ENCODE results near the gene TBX1.

Gene TBX1

DNA sequence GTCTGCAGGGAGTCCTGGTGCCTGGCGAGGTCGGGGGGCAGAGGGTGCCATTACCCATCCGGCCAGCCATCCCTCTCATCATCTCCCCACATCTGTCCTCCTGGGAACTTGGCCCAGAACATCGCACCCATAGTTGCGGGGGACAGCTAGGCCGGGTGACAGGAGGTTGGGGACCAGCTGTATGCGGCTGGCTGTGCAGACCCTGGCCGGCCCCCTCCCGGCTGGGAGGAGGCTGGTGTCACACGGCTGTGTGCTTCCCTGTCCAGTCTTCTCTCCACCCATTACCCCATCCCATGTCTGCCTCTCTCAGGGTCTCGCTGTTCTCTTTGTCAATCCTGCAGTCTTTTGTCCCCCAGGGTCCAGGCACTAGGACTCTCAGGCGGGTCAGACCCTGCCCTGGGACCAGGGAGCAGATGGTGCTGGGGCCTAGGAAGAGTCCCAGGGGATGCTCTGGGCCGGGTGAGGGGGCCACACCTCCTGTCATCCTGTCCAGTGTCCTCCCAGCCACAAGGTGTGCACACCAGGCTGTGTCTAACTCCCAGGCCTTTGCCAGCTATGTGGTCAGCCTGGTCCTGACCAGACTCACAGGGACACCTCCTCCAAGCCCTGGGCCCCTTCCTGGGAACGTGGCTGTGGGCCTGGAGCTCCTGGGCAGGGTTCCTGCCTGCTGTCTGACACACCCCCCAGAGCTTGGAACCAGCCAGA is 6.4 kb upstream of the TBX1 start:
- no peak for DNase-seq (ENCODE audit: low spot score)

DNA sequence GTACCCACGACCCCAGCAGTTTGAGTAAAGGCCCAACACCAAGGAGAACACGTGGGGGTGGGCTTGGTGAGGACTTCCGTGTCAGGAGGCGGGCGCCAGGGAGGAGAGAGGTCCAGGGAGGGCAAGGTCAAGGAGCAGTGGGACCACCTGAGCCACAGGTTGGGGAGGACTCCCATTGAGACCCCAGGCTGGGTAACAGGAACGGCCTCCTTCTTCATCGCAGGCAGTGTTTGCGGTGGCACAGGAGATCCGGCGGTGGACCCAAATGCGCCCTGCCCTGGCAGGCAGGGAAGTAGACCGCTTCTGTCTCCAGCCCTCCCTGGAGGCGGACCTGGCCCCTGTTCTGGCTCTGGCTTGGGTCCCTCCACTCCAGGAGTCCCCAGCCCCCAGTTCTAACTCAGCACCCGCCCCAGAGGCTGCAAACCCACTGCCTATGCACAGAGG is 5.9 kb upstream of the TBX1 start:
- no peak for DNase-seq (ENCODE audit: low spot score)

DNA sequence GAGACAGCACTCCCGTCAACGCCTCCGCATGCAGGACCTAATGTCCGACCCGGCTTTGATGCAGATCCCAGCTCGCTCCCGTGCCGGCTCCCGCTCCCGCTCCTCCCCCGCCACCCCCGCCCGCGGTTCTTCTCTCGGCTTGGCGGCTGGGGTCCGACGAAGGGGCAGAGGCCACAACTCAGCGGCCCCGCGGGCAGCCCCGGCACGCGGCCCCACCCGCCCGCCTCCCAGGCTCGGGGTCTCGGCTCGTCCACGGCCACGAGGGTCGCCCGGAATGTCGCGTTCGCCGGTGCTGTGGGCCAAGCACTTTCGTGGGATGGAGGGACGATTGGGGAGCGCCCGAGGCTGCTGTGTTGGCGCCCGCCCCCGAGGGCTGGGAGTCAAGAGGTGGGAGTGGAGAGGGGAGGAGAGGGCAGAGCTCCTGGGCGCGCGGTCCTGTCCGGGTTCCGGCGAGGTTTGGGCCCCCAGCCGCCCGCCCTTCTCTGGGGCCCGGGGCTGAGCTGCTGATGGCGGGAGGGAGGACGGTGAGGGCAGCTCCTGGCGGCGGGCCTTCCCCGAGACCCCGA is 5.3 kb upstream of the TBX1 start:
- no peak for DNase-seq (ENCODE audit: low spot score)

DNA sequence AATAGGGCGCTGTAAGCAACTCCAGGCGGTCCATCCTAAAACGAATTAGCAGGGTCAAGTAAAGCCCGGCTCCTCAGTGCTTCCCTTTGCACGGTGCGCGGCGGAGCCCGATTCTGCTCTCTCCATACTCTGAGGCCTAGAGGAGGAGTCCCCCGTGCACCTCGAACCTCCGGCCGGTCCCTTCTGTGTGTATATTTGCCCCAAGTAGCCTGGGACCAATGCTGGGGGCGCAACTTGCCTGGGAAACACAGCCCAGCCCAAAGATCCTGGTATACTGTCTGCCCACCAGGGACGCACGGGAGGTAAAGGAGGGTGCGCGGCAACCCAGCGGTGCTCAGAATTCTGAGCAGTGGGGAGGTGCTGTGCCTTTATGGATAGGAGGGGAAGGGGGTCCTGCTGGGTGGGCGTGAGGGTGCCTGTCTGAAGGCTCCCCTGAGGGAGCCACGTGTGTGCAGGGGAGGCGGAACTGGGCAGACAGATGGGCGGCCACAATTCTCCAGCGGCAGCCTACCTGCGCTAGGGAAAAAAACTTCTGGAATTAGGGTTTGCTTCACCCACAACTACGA is 4.8 kb upstream of the TBX1 start:
- DNase-seq (ENCODE audit: low spot score): no peak

DNA sequence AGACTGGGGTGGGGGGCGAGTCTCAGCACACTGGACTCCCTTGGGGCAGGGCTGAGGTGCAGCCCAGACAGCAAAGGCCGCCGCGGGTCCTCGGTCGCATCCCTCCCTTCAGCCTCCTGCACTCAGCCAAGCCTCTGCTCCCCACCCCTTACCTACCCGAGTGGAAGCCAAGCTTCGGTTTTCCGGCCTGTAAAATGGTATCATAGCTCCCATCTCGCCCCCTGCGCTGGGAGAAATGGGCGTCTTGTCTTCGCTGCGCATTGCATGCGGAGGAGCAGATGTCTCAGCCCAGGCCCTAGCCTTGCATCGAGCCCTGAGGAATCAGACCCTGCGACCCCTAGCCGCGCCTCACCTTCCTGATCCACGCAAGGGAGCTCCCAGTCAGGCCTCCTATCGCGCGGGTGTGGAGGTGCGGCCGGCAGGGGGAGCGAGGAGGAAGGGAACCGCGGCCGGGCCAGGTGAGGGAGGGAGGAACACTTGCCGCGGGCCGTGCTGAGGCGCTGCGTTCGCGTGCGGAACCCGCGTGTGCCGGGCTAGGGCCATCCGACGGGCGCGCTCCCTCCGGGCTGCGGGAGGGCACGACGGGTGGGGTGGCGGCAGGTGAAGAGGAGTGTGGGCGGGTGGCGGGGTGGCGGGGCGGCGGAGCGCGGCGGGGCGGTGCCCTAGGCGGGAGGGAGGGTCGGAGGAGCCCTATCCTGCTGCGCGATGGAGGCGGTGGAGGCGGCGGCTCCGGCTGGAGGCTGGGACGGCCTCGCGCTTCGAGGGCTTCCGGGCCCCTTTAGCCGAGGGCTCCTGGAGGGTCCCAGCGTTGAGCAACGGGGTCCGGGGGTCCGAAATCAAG is 4.1 kb upstream of the TBX1 start:
- peak; percentile 13 for DNase-seq (ENCODE audit: low spot score)

DNA sequence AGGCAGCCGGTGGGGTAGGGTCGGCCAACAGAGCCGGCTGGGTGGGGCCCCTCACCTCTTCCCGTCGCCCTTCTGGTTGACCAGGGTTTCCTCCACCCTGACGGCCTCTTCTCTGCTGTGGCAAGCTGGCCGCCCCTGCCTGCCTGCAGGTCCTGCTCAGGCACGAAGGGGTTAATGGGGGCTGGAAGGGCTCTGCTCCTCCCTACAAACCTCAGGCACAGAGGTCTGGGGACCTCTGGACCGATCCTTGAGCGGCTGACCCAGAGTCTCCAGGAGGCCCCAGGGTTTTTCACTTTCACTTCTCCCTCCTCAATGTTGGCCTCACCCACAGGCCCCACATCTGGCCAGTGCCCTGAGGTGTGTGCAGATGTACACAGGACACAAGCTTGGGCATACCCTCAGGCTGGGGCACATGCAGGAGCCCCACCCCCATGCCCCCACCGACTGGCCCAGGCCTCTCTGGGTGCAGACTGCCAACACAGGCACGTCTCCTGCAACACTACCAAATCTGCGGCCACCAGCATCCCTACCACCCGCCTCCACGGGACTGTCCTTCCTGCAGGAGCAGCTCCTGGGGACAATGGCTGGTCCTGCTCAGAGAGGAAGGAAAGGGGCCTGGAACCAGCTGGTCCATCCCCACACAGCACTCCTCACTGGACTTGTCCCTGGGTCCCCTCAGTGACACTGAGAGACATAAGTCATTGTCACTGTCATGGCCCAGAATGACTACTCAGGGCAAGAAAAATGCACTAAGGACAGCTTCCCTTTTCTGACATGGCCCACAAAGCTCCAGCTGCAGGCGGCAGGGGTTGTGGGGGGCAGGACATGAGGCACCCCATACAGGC is 3.2 kb upstream of the TBX1 start:
- DNase-seq (ENCODE audit: low spot score): no peak

DNA sequence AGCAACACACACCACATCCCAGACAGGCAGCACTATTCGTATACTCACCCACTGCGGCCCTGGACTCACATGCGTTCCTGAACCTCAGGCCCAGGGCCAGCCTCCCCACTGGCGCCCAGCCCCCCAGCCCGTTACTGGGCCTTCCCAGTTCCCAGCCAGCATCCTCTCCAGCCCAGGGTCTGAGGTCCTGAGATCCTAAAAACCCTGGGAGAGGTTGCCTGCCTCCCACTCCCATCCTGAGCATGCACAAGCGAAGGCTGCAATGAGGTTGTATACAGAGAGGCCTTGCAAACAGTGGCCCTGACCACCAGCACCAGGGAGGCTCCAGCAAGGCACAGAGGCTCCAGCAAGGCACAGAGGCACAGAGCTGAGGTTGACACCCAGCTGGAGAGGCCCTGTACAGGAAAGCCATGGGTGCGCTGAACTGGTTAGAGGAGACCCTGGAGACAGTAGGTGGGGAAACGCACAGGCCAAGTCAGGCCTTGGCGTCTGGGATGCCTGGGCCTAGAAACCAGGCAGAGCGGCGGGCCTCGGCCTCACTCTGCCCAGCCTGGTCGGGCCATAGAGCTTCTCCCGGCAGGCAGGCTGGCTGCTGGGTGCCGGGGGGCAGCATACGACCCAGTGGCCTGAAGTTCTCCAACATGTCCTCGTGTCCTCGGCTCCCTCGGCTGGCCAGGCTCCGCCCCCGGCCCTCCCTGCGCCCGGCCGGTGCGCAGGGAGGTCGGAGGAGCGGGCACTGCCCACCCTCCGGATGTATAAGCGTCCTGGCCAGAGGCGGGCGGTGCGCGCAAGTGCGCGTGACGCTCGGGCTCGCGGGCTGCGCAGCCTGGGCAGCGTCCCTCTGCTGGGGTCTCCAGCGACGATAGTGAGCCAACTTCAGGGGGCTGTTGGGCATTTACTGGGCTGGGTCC is 2.3 kb upstream of the TBX1 start:
- DNase-seq (ENCODE audit: low spot score): no peak

DNA sequence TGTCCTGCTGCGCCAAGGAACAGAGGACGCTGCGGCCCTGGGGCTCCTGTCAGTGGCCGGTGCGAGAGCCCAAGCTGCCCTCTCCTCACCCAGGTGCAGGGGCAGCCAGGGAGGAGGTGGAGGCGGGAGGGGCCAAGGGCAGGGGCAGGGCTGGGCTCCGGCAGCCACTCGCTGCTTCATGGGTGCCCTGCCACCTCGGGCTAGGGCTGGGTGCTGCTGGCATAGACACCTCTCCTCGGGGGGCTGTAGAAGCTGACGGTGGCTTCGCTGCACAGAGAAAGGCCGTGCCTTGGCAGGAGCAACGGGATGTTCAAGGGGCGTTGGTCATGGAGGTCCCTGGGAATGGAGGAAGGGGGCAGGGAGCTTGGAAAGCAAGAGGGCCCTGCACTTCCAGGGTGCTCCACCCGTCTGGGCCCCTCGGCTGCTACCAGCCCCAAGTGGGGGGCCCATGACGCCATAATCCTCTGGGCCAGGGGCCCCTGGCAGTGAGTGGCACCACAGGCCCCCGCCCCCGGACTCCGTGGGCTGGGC is 1.6 kb upstream of the TBX1 start:
- DNase-seq (ENCODE audit: low spot score): no peak

DNA sequence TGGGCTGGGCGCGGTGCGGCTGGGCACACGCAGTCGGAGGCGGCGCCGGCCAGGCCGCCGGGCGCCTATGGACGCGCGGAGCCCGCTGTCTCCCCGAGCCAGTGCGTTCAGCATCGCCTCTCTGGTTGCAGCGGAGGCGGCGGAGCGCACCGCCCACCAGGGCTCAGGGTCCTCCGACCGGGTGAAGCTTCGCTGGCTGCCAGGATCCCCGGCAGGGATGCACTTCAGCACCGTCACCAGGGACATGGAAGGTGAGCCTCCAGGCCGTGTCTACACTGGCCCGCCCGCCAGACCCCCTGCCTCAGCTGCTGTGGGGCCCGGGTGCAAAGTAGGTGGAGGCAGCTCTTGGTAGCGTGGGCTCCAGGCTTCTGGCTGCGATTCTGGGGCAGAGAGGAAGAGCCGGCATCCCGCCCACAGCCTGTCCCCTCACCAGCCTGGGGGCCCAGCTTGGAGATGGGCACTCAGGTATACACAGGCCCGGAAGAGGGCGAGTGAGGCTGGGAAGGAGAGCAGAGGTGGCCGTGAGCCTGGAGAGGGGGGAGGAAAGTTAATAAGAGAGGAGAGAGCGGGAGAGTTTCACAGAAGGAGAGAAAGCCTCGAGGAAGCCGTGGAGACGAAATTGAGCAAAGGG is 1.0 kb upstream of the TBX1 start:
- DNase-seq (ENCODE audit: low spot score): no peak

DNA sequence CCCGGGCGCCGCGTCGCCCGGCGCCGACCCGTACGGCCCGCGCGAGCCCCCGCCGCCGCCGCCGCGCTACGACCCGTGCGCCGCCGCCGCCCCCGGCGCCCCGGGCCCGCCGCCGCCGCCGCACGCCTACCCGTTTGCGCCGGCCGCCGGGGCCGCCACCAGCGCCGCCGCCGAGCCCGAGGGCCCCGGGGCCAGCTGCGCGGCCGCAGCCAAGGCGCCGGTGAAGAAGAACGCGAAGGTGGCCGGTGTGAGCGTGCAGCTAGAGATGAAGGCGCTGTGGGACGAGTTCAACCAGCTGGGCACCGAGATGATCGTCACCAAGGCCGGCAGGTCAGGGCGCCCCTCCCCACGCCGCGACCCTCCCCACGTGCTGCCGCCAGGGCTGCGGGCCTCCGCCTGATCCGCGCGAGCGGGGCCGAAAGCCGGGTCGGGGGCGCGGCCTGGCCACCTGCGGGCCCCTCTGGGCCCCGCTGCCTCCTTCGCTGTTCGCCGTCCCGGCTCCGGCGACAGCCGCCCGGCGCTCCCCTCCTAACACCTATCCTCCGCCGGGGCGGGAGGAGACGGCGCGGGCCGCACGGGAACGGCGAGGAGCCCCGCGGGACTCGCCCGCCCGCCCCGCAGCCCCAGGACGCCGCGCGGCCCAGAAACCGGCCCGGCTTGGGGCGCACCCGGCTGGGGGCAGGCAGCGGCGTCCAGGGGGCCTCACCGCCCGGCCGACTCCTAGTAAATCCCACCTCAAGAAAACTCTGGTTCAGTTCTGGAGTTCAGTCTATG is 560 bp downstream of the TBX1 start:
- DNase-seq (ENCODE audit: low spot score): no peak

DNA sequence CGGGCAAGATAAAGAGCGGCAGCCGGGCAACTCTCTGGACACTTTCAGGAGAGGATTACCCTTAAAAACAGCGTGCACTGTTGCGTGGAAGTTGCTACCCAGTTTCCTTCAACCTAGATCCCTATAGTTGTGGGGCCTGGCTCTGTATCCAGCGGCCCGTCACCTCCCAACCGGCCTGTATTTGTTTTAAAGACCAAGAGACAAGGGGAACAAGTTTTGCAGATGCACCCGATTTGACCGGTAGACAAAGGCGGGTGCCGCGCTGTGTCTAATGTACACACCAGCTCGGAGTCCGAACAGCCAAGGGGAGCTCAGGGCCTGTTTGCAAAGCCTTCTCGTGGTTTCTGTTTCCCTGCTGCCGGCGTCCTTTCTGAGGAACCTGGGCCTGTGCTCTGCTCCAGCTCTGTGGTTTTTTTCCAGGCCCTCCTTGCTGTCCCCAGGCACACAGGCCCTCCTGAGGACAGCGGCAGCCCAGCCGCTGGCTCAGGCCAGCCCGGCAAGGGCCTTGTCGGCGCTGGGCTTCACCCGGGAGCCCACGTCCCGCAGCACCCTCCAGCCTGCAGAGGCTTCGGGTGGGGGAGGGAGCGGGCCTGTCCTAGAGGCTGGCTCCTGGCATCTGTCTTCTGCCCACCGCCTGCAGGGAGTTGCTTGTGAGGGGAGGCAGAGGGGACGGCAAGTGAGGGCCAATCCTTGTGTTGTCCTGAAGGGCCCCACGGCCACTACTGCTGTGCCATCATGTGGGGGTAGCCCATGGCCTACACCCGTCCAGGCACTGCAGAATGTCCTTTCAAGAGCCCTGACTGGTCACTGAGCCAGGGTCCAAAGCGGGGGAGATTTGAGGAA is 1.4 kb downstream of the TBX1 start:
- DNase-seq (ENCODE audit: low spot score): no peak

DNA sequence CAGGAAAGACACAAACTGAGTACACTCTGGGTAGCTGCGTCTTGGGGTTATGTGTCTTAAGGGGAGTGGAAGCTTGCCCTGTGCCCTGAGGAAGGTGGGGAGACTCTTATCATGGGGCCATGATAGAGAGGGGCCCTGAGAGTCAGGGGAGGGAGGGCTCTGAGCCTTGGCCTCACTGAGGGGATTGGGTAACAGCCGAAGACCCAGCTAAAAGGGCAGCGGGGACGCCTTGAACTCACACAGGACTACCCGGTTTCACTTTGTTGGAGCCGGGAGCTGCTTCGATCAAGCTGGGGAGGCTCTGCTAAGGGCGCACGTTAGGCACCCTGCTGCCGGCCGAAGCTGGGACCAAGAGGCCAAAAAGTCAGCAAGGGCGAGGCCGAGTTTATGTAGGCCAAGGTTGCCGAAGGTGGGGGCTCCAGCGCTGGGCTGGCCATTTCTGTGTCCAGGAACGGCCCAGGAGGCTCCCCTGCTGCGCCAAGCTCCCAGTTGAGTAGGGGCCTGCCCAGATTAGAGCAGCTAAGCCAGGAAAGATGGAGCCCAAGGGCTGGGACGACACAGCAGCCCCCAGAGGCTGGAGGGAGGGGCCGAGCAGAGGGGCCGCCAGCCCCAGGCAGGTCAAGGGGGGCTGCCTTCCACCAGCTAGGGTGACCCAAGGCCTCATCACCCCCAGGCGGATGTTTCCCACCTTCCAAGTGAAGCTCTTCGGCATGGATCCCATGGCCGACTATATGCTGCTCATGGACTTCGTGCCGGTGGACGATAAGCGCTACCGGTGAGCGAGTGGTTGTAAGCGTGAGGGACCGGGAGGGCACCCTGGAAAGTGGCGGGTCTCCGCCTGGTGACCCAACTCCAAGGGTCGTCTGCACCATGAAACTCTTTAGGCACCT is 2.2 kb downstream of the TBX1 start:
- DNase-seq (ENCODE audit: low spot score): no peak

DNA sequence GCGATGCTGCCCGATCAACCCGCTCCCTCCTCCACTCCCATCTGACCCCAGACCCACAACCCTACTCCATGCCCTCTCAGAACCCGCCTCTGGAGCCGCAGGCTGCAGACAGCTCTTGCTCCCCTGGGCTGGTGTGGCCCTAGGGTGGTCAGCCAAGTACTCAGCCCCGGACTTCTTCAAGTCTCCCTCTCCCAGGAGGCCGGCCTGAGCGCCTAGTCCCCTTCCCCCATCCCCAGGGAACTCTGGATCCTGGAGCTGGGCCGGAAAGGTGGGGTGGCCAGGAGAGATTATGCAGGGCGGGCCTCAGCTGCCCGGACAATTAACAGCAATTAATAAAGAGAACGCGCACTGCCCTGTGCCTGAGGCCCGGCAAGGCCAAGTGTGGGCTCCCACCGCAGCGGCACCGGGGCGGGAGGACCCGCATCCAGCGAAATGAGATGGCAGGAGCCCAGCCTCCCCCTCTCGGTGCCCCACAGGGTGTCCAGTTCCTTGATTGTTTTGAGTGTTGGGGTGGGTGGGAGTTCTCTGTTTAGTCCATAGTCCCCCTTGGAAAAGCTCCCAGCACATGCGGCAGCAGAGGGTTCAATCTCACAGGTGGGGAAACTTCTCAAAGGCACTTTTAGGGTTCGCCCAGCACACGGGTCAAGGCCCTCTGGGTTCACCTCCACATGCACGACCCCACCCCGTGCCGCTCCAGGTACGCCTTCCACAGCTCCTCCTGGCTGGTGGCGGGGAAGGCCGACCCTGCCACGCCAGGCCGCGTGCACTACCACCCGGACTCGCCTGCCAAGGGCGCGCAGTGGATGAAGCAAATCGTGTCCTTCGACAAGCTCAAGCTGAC is 3.1 kb downstream of the TBX1 start:
- no peak for DNase-seq (ENCODE audit: low spot score)

DNA sequence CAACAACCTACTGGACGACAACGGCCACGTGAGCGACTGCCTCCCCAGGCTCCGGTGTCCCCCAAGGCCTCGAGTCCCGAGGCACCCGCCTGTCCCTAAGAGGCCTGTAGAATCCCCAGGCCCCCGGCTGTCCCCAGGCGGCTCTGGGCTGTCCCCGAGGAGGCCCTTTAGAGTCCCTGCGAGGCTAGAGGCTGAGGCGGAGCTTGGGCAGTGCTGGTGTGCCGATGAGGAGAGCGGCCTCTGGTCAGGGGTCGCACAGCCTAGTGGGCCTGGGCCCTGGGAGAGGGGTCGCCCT is 3.7 kb downstream of the TBX1 start:
- no peak for DNase-seq (ENCODE audit: low spot score)

DNA sequence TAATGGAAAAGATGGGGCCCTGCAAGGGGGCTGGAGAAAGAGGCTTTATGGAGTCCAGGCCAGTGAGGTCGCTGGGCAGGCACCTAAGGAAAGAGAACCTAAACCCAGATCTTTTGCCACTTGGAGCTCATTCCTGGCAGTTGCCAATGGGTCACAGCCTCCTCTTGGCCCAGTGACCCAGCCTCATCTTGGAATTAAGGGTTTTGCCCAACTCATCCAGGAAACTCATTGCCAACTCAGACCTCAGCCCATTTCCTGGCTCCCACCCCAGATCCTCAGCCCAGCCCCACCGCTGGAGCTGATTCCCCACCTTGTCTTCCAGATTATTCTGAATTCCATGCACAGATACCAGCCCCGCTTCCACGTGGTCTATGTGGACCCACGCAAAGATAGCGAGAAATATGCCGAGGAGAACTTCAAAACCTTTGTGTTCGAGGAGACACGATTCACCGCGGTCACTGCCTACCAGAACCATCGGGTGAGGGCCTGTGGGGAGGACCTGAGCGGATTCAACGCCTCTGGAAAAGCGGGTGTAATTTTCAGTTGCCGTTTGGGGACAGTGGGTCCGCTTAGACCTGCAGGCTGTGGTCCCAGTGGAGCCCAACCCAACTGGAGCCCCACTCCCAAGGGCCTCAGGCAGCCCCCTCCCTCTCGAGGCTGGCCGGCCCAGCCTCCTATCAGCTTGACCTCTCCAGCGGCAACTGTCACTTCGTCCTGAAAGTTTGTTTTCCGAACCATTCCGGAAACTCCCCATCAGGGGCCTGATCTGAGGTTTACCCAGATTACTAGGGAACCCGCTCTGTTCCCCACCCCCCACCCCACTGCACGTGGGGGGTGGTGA is 4.3 kb downstream of the TBX1 start:
- no peak for DNase-seq (ENCODE audit: low spot score)
